ENCODE results near the gene DMWD.

GRCh38 chr19:45763691-45764294 is 28.9 kb downstream of the DMWD start:
- TF ChIP-seq CTCF (IDR thresholded peaks at IDR 0.05; ENCODE audit: low read depth, low read length, poor library complexity, severe bottlenecking) (no peak), EZH2phosphoT487 (IDR thresholded peaks at IDR 0.05; ENCODE audit: borderline replicate concordance, low read length) (no peak)
